Smooth muscle cell of the pulmonary artery (primary cell): ENCODE data around the gene TEX54. TPM values are rescaled to one million over a fixed set of nuclear protein-coding genes. Genes with fewer than 3 reads are reported as not detected.

Experiments
- total RNA-seq: library from RNA; depleted of rRNA; stranded (reverse); fragments of >200 nt; gene quantifications from 2 replicates; pipeline ENCODE4 v1.2.3, GENCODE V29; 2014

The TEX54 gene
- not detected in 2 replicates for total RNA-seq

DNA sequence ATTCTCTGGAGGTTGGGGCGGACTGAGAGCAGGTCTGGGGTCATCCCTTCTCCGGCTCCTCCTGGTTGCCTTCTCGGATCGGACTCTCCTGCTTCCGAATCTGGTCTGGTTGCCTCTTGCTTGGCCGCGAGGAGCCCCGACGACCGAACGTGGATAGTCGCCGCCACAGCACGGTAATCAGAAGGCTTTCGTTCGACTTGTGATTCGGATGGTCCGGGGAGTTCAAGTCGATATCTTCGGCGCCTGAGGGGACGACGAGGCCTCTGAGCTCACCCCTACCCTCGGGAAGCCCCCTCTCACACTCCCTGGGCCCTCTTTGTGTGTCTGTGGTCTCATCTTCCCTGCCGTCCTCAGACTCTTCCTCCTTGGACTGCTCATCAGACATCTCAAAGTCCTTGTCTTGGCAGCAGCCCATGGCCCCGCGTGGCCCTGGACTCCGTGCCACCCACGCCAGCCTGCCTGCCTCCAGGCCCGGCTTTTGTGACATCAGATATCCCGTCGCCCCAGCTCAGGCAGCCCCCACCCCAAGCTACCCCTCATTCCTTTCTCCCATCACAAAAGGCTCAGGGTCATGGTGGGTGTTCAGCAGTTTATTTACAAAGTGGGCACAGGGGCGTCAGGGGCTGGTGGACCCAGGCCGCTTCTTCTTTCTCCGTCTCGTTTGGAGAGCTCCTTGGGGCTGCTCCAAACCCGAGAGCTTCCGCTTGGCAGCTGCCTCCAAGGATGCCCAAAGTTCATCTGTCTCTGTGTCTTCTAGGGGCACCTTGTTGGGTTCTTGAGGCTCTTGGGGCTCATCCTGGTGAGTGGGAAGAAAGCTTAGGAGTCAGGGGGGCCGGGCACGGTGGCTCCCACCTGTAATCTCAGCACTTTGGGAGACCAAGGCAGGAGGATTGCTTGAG, at the start of gene TEX54:
TEX54 (minus strand) TSS at position 506 of the 899 bp plus-strand sequence.

DNA sequence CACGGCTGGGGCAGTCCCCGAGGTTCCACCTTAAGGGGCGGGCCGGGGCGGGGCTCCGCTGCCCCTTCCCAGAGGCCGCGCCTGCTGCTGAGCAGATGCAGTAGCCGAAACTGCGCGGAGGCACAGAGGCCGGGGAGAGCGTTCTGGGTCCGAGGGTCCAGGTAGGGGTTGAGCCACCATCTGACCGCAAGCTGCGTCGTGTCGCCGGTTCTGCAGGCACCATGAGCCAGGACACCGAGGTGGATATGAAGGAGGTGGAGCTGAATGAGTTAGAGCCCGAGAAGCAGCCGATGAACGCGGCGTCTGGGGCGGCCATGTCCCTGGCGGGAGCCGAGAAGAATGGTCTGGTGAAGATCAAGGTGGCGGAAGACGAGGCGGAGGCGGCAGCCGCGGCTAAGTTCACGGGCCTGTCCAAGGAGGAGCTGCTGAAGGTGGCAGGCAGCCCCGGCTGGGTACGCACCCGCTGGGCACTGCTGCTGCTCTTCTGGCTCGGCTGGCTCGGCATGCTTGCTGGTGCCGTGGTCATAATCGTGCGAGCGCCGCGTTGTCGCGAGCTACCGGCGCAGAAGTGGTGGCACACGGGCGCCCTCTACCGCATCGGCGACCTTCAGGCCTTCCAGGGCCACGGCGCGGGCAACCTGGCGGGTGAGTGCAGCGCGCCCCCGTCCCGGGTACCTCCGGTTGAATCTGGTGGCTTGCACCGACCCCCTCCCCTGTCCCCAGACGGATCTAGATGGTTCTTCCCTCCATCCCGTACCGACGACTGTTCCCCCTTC, 48.4 kb upstream of the TEX54 start, which contains the start of gene SLC3A2:
SLC3A2 (plus strand) TSS at position 94 of the 776 bp plus-strand sequence; CDS start at position 222, 128 bp downstream.

DNA sequence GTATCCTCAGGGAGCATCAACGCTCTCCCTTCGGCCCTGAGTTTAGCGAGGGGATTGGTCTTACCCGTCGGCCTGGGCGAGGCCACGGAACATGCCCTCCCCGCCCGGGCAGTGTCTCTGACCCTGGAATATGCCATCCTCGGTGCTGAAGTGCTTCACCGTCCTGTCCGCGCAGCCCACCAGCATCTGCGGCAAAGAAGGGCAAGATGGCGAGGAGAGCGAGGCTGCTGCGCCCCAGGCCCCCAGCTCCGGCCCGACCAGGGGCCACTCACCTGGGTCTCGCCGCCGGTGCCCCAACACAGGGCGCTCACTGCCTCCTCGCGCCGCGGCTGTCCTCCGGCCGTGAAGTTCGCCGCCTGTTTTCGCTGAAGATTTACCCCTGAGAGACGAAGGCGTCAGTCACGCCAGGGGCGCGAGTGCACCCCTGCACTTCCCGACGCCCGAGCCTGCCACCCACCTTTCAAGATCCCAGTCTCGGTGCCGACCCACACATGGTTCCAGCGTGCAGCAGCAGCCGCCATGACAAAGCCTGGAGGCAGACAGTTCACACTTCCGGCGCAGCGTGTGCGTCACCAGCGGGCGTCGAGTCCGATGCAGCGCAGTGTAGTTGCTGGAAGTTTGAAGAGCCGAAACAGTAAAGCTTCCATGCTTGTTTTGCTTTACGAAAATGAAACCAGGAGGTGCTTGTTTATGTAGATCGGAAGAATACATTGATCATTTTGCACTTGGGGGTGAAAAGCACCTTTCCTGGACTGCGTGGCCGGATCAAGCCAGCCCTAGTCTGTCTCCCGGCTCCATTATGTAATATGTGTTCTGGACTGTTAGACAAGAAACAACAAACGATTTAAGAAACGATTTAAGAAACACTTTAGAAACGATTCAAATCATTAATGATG, 6.7 kb upstream of the TEX54 start, which contains the start of gene WDR74:
WDR74 (minus strand) TSS at position 541 of the 896 bp plus-strand sequence; CDS start at position 521, 20 bp downstream.

DNA sequence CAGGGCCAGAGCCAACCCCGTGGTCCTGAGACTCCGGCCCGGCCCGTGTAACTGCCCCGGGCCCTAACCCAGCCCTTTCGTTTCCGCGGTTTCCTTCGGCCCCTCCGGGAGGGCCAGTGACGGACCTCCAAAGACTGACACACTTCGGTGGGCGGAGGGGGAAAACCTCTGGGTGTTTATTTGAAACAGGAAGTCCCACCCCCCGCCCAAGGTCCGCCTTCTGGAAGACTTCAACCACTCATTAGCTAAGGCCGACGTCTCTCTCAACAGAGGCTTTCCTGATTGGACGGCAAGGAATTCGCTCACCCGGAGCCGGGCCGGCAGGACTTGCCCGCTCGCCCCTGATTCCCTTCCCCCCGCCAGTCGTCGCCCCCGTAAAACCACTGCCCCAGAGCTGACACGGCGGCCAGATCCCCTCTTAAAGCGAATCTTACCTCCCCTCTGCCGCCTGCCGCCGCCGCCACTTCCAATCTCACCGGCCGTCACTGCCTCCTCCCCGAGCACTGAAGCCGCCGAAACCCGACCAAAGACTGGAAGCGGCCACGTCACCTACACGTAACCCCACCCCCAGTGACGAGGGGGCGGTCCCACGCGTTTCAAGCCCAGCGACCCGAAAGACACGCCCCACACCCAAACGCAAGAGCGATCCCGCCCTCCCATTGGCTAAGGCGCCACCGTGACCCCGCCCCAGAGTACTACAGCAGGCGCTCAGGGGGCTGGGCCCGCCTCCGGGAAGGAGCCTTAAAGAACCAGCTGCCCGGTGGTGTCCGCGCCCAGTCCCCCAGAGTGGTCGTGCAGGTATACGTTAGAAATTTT, 913 bp downstream of the TEX54 start, which contains the start of gene STX5:
STX5 (minus strand) TSS at position 532 of the 816 bp plus-strand sequence. CDS start 808 bp downstream, outside the sequence.

DNA sequence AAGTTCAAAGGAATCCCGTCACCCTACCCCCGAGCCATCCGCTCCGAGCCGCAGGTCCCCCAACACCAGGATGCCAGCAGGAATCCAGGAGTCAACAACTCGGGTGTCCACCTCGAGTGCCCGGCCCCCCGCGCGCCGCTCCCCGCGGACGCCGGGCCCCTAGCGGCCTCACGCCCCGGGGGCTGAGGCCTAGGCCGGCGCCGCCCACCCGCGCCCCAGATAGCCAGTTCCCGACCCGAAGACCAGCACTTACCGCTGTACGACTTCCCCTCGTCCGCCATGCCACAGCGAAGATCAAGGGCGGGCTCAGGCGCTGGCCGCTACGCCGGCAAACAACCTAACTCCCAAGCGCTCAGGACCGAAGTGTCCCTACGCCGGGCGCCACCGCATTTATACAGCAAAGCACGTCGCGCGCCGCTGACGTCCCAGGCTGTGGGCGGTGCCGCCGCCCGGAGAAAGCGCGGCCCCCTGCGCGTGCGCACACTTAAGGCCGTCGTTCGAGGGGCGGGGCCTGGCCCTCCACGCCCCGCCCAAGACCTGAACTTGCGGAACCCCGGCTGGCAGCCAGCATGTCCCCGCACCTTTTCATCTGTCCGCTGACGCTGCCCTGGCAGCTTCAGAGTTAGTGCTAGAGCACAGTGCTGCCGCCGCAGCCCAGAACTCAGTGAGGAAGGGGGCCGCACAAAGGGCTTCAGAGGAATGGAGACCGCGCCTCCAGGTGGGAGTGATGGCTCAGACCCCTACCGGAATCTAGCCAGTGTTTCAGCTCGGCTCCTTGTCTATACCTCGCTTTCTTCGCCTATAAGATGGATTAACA, 27.4 kb downstream of the TEX54 start, which contains the start of gene NXF1:
NXF1 (minus strand) TSS at position 365 of the 817 bp plus-strand sequence; CDS start at position 281, 84 bp downstream.

DNA sequence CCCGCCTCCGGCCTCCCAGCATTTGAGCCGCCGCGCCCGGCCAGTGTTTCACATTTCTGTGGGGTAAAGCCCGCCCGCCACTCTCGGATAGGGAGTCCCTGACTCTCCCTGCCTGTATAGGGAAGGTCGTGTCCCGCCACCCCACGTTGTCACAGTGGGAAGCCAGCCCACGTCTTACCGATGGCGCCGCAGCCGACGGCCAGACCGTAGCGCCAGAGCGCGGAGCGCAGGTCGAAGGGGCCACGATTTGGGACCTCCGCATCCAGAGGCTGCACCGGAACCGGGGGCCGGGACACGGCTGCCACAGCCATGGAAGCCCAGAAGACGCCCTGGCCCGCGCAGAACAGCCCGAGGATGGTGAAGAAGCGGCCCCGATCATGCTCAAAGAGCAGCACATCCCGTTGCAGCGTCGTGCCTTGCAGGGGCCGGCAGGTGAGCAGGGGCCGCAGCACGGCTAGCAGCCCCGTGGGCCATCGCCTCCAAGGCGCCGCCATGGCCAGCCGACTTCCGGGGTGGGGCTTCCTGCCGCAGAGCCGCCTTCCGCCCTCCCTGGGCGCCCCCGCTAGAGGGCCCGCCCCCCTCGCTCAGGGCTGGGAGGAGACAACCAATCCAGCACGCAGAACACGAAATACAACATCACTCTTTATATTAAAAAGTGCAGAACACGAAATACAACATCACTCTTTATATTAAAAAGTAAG, 41.0 kb downstream of the TEX54 start, which contains the start of gene TMEM223:
TMEM223 (minus strand) TSS at position 506 of the 701 bp plus-strand sequence; CDS start at position 494, 12 bp downstream.

DNA sequence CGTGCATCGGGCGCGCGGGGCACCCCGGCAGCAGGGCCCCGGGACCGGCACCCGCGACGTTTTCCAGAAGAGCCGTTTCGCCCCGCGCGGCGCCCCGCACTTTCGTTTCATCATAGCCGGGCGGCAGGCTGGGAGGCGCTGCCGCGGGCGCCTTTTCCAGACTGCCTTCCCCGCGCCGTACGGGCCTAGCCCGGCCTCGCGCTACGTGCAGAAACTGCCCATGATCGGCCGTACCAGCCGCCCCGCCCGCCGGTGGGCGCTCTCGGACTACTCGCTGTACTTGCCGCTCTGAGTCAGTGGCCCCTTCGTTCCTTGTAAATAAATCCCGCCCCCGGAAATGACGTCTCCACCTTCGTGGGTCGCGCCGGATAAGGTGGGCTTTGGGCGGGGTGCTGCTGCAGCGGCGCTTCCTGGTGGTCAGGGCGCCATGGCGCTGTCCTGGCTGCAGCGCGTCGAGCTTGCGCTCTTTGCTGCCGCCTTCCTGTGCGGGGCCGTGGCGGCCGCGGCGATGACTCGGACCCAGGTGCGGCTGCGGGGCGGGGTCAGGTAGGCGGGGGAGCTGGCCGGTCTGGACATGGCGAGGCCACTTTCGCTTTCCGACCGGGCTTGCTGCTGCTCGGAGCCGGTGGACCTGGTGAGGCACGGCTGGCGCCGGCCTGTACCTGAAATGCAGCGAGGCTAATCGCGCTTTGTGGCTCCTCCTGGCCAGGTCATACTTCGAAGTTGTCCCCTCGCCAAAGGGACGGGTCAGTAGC, 45.5 kb downstream of the TEX54 start, which contains the start of gene TMEM179B:
TMEM179B (plus strand) TSS at position 398 of the 755 bp plus-strand sequence; CDS start at position 428, 30 bp downstream.

Other genes with a start within 250 kb of the TEX54 start
- gene TUT1, start 241.3 kb downstream of the TEX54 start, total RNA-seq, result 8.7 and 9.2 TPM in 2 replicates
- gene MTA2, start 231.0 kb downstream of the TEX54 start, total RNA-seq, result 70.8 and 86.8 TPM in 2 replicates
- 23.8 and 38.6 TPM in 2 replicates for gene EML3, start 220.1 kb downstream of the TEX54 start, total RNA-seq
- gene ROM1, start 219.6 kb downstream of the TEX54 start, total RNA-seq, result 3.1 and 5.8 TPM in 2 replicates
- 48.9 and 82.7 TPM in 2 replicates for gene B3GAT3, start 210.9 kb downstream of the TEX54 start, total RNA-seq
- 612 and 660 TPM in 2 replicates for gene GANAB, start 186.2 kb downstream of the TEX54 start, total RNA-seq
- gene INTS5, start 179.5 kb downstream of the TEX54 start, total RNA-seq, result 24.5 and 26.9 TPM in 2 replicates
- 13.4 and 18.3 TPM in 2 replicates for gene C11orf98, start 167.6 kb downstream of the TEX54 start, total RNA-seq
- 4.2 and 4.5 TPM in 2 replicates for gene CSKMT, start 167.5 kb downstream of the TEX54 start, total RNA-seq
- 6.6 and 7.5 TPM in 2 replicates for gene UQCC3, start 161.2 kb downstream of the TEX54 start, total RNA-seq
- gene LBHD1, start 160.6 kb downstream of the TEX54 start, total RNA-seq, result 3.0 and 3.9 TPM in 2 replicates
- gene UBXN1, start 153.8 kb downstream of the TEX54 start, total RNA-seq, result 80.9 and 85.2 TPM in 2 replicates
- gene LRRN4CL, start 143.3 kb downstream of the TEX54 start, total RNA-seq, result 3.3 and 4.9 TPM in 2 replicates
- gene BSCL2, start 125.4 kb downstream of the TEX54 start, total RNA-seq, result 54.8 and 59.1 TPM in 2 replicates
- gene GNG3, start 125.2 kb downstream of the TEX54 start, total RNA-seq, result 0.13 TPM in 1 of 2 replicates, not detected in the other
- 13.3 and 15.4 TPM in 2 replicates for gene HNRNPUL2, start 105.4 kb downstream of the TEX54 start, total RNA-seq
- gene TTC9C, start 104.4 kb downstream of the TEX54 start, total RNA-seq, result 27.5 and 28.9 TPM in 2 replicates
- gene ZBTB3, start 78.7 kb downstream of the TEX54 start, total RNA-seq, result 10.3 and 11.7 TPM in 2 replicates
- gene POLR2G, start 71.3 kb downstream of the TEX54 start, total RNA-seq, result 51.6 and 51.7 TPM in 2 replicates
- gene TAF6L, start 61.4 kb downstream of the TEX54 start, total RNA-seq, result 19.3 and 27.2 TPM in 2 replicates
- gene TMEM179B, start 45.4 kb downstream of the TEX54 start, total RNA-seq, result 48.9 and 50.0 TPM in 2 replicates
- gene TMEM223, start 40.8 kb downstream of the TEX54 start, total RNA-seq, result 13.3 and 16.2 TPM in 2 replicates
- 26.1 and 39.4 TPM in 2 replicates for gene NXF1, start 27.4 kb downstream of the TEX54 start, total RNA-seq
- gene STX5, start 790 bp downstream of the TEX54 start, total RNA-seq, result 35.5 and 44.3 TPM in 2 replicates
- 25.4 and 46.1 TPM in 2 replicates for gene WDR74, start 6.7 kb upstream of the TEX54 start, total RNA-seq
- 104 and 190 TPM in 2 replicates for gene SLC3A2, start 48.1 kb upstream of the TEX54 start, total RNA-seq
- gene CHRM1, start 88.5 kb upstream of the TEX54 start, total RNA-seq, result not detected in 2 replicates
- not detected in 2 replicates for gene SLC22A6, start 152.1 kb upstream of the TEX54 start, total RNA-seq
- gene SLC22A8, start 183.0 kb upstream of the TEX54 start, total RNA-seq, result not detected in 2 replicates